SJSA1 (cell line): Measurements from ENCODE around the gene LGALS9. TPM values are rescaled to one million over a fixed set of nuclear protein-coding genes. Genes with fewer than 3 reads are reported as not detected.

Experiments used
- DNase-seq, 2 experiments: peaks; one replicate each; pipeline ENCODE4 v3.0.0-alpha.2; 2015 to 2020; ENCODE audit warnings: low spot score in 2 of 2, low read depth in 1 of 2
- H3K27ac ChIP-seq: fragments of 250-450 bp; sonication (Bioruptor Pico); 2 replicates; pipeline ENCODE4 v1.5.1; 2020; ENCODE audit warnings: mild to moderate bottlenecking, moderate library complexity
- H3K27me3 ChIP-seq: fragments of 250-450 bp; sonication (Bioruptor Pico); replicated peaks from 2 replicates; pipeline ENCODE4 v1.5.1; 2020; ENCODE audit warnings: mild to moderate bottlenecking, moderate library complexity
- H3K36me3 ChIP-seq: fragments of 250-450 bp; sonication (Bioruptor Pico); 2 replicates; pipeline ENCODE4 v1.5.1; 2020; ENCODE audit warnings: mild to moderate bottlenecking
- H3K4me1 ChIP-seq: fragments of 250-450 bp; sonication (Bioruptor Pico); replicated peaks from 2 replicates; pipeline ENCODE4 v1.6.1; 2021; ENCODE audit warnings: mild to moderate bottlenecking
- H3K4me3 ChIP-seq: fragments of 250-450 bp; sonication (Bioruptor Pico); 2 replicates; pipeline ENCODE4 v1.5.1; 2020; ENCODE audit warnings: mild to moderate bottlenecking
- H3K9me3 ChIP-seq: fragments of 250-450 bp; sonication (Bioruptor Pico); replicated peaks from 2 replicates; pipeline ENCODE4 v1.5.1; 2020; ENCODE audit warnings: mild to moderate bottlenecking
- total RNA-seq: library from RNA; depleted of rRNA; stranded (reverse); fragments of >200 nt; shearing (Covaris generic); gene quantifications from 2 replicates; pipeline ENCODE4 v1.2.3, GENCODE V29; 2014

LGALS9 gene
- total RNA-seq, 1 experiment from 2014 or later, result 0.50 TPM

DNA sequence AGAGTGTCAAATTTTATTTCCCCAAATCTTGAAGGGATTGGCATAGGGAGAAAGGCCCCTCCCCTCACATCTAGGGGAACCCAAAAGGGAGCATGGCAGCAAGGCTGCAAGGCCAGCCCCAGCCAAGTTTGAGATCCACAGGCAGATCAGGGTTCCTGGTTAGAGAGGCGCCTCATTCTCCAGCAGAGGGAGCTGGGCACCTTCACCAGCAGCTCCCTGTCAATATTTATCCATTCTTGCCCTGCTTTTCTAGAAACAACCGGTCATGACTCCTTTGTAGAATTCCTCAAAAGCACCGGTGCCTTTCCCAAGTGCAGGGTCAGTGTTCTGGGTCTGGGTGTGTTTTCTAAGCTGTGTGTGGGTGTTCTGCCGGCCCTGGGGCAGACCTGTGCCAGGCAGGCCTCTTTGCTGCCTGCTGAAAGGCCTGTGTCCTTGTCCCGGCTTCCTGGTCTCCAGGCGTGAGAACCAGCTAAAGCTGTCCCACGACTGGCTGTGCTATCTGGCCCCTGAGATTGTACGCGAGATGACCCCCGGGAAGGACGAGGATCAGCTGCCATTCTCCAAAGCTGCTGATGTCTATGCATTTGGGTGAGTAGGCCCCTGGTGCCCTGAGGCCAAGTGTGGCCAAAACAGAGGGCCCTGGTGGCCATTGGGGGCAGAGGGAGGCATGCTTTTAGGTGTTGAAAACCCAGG lies 21.2 kb upstream of the LGALS9 start:
- no peaks in the 10 kb centered on the region for H3K4me1 ChIP-seq
- H3K27me3 ChIP-seq, result no peaks in the 10 kb centered on the region
- no peak for DNase-seq
- H3K4me3 ChIP-seq, result no peak overlapping the region
- H3K27ac ChIP-seq, result no peak overlapping the region
- peaks cover 25% of the 10 kb centered on the region for H3K36me3 ChIP-seq
- H3K9me3 ChIP-seq, result no peaks in the 10 kb centered on the region

DNA sequence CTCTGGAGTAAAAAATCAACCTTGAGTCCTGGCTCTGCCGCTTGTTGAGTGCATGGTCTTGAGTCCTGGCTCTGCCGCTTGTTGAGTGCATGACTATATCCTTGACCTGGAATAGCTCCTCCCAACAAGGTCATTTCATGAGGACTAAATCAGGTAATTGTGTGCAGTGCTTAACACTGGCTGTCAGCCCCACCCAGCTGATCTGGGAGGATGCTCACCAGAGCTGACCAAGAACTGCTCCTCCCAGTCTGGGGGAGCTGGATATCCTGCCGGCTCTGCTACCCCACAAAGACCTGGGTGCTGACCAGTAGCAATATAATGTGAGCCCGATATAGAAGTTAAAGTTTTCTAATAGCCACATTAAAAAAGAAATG lies 20.7 kb upstream of the LGALS9 start:
- no peaks in the 10 kb centered on the region for H3K9me3 ChIP-seq
- H3K27me3 ChIP-seq, result no peaks in the 10 kb centered on the region
- H3K36me3 ChIP-seq, result peaks cover 19% of the 10 kb centered on the region
- no peak overlapping the region for H3K27ac ChIP-seq
- H3K4me3 ChIP-seq, result no peak overlapping the region
- H3K4me1 ChIP-seq, result no peaks in the 10 kb centered on the region
- no peak for DNase-seq

DNA sequence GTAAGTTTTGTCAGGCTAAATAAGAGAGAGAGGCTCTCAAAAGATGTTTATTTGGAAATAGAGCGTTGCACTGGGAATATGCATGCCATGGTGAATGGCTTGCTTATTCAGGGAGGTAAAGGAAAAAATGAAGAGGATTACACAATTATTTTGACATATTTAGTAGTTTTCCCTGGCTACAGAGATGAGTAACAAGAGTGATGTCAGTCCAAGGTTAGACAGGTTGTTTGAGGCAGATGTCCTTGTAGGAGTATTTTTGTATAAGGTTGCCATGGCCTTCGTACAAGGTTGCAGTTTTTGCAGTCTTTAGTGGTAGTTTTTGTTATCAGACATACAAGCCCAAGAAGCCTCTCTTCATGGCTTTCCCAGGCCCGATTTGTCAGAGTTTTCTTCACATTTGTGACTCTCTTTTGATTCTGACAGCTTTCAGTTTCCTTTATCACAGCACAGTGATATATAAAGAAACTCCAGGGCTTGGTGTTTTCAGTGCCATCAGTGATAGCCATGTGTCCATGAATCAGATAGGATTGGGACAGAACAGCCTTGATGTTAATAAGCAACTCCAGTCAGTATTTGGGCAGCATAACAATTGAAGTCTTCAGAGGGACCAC lies 18.7 kb upstream of the LGALS9 start:
- Histone ChIP-seq H3K4me1 (no peaks in the 10 kb centered on the region), H3K9me3 (no peaks in the 10 kb centered on the region), H3K36me3 (peaks cover 10% of the 10 kb centered on the region; the same call in 1 of the 2 replicates), H3K27me3 (no peaks in the 10 kb centered on the region), H3K27ac (no peak overlapping the region), H3K4me3 (no peak overlapping the region)
- no peak for DNase-seq

DNA sequence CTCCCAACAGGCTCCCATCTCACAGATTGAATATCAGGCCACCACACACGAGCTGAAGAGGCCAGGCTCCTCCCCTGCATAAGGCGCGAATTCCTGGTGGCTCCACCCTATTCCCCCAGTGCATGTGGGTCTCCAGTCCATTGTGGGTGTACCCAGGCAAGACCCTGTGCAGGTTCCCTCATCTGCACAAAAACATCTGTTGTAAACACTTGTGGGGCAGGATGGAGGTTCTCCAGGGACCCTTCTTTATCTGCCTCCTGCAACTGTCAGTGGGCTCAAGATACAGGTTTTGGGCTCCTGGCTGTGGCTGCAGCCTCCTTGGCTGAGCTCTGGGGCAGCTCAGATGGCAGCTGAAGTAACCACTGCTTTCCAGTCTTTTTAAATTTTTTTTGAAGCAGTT lies 17.6 kb upstream of the LGALS9 start:
- H3K9me3 ChIP-seq, result no peaks in the 10 kb centered on the region
- no peaks in the 10 kb centered on the region for H3K27me3 ChIP-seq
- no peak for DNase-seq
- no peak overlapping the region for H3K4me3 ChIP-seq
- no peak overlapping the region for H3K27ac ChIP-seq
- peaks cover 14% of the 10 kb centered on the region; the same call in 1 of the 2 replicates for H3K36me3 ChIP-seq
- H3K4me1 ChIP-seq, result no peaks in the 10 kb centered on the region

DNA sequence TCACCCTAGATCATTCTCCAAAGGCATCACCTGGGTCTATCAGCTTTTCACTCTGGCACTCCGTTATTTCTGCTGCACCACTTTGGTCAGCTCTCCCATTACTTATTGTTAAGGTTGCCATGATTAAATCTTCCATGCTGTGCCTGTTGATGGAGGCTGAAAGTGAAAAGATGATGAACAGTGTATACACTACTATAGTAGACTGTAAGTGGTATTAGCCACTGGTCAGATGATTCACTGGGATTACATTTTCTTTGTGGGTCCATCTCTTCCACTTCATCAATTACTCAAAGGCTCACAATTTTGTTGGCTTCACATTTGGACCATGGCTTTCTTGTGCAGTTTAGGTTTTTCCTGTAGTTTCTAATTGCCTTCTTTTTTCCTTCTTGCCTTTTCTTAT lies 15.9 kb upstream of the LGALS9 start:
- Histone ChIP-seq H3K27ac (no peak overlapping the region), H3K4me1 (no peaks in the 10 kb centered on the region), H3K36me3 (0 out of 2 replicates have a peak, but pooled peaks cover 5% of the 10 kb centered on the region), H3K27me3 (no peaks in the 10 kb centered on the region), H3K9me3 (no peaks in the 10 kb centered on the region), H3K4me3 (no peak overlapping the region)
- DNase-seq, result no peak

DNA sequence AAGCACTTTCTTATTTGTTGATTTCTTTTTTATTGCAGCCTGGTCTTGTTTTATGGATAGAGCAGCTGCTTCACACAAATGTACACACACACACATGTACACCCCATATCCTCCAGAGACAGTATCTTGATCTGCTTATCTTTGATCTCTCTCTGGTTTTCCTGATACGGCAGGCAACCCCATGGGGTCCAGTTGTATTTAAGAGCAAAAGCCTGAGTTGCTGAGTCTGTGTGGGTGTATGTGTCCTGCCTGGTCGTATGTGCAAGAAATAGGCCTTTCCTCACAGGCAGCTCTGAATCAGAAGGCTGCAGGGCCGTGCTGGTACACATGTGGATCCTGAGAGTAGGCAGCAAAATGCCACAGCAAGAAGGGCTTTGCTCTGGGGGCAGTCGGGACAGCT lies 14.6 kb upstream of the LGALS9 start:
- Histone ChIP-seq H3K27me3 (no peaks in the 10 kb centered on the region), H3K36me3 (0 out of 2 replicates have a peak, but pooled peaks cover 5% of the 10 kb centered on the region), H3K4me1 (no peaks in the 10 kb centered on the region), H3K27ac (no peak overlapping the region), H3K9me3 (no peaks in the 10 kb centered on the region), H3K4me3 (no peak overlapping the region)
- DNase-seq, result no peak

DNA sequence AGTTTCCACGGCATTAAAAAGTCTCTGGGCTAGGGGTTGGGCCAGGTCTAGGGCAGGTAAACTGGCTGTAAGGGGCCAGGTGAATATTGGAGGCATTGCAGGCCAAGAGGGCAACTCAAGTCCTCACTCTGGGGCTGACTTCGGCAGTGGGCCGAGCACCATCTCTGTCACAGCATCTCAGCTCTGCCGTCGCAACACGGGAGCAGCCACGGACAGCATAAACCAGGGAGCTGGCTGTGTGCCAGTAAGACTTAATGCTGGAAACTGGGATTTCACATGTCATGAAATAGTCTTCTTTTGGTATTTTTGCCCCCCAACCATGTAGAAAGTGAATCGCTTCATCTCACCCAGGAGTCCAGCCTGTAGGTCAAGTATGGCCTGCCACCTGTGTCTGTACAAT lies 12.6 kb upstream of the LGALS9 start:
- DNase-seq, result no peak
- H3K4me1 ChIP-seq, result no peaks in the 10 kb centered on the region

DNA sequence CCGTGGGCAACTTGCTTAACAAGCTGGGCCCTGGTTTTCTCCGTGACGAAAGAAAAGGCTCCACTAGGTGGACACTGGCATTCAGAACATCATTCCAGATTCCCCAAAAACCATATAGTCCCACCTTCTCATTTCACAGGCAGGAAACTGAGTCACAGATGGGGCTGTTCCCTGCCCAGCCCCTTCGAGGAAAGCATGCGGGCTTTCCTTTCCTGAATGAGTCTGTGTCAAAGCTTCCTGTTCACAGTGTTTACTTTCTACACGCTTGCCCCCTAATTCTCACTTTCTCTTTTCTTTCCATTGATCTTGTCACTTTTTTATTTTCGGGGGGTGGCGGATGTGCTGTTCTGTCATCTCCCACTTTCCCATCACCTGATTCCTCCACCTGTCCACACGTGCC lies 10.3 kb upstream of the LGALS9 start:
- DNase-seq, result no peak
- H3K4me3 ChIP-seq, result no peak overlapping the region
- H3K36me3 ChIP-seq, result peaks cover 11% of the 10 kb centered on the region; the same call in 1 of the 2 replicates
- no peaks in the 10 kb centered on the region for H3K9me3 ChIP-seq
- H3K27me3 ChIP-seq, result no peaks in the 10 kb centered on the region
- H3K27ac ChIP-seq, result no peak overlapping the region
- no peaks in the 10 kb centered on the region for H3K4me1 ChIP-seq

More for the DNA sequence above, 12.6 kb upstream of the LGALS9 start:
- no peaks in the 10 kb centered on the region for H3K27me3 ChIP-seq
- no peak overlapping the region for H3K4me3 ChIP-seq
- peaks cover 9% of the 10 kb centered on the region; the same call in 1 of the 2 replicates for H3K36me3 ChIP-seq
- H3K9me3 ChIP-seq, result no peaks in the 10 kb centered on the region
- H3K27ac ChIP-seq, result no peak overlapping the region

DNA sequence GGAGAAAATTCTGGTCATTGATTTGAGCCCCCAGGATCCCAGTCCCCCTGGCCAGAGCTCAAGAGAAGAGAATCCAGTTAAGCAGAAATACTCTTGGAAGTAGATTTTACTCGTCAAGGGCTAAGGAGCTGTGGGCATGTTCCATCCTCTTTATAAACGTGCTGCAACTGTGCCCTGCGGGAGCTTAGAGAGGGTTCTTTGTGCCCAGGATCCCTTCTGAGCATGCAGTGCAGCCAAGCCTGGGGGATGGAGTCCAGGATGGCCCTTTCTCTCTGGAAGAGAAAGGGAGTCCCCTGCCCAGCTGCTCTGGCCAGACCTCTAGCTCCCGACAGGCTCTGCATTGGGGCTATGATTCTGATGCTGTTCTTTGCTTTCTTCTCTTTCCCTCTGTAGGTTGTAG lies 9.5 kb upstream of the LGALS9 start:
- H3K9me3 ChIP-seq, result no peaks in the 10 kb centered on the region
- no peak overlapping the region for H3K4me3 ChIP-seq
- no peaks in the 10 kb centered on the region for H3K27me3 ChIP-seq
- peaks cover 11% of the 10 kb centered on the region; the same call in 1 of the 2 replicates for H3K36me3 ChIP-seq
- H3K27ac ChIP-seq, result no peak overlapping the region
- no peak for DNase-seq
- H3K4me1 ChIP-seq, result no peaks in the 10 kb centered on the region

DNA sequence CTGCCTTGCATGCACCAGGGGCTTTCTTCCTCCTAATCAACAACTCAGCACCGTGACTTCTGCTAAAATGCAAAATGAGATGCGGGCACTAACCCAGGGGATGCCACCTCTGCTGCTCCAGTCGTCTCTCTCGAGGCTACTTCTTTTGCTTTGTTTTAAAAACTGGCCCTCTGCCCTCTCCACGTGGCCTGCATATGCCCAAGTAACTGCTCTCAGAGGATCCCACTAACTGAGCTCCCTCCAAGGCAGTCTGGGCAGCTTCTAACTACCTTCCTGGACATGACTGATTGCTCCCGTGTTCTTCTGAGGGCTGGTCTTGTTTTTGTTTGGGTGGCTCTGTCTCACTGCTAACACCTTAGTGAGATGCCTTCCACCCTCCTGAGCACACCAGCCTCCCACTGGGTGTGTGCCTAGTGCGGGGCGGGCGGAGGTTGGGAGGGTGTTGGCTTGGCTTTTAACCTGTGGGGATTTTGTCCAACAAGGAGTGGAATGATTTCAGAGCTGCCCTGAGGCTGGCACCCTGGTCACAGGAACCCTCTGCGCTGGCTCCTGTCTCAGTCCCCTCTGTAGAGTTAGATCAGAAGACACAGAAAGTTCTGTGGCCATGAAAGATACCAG lies 8.9 kb upstream of the LGALS9 start:
- Histone ChIP-seq H3K9me3 (no peaks in the 10 kb centered on the region), H3K27me3 (no peaks in the 10 kb centered on the region), H3K4me1 (no peaks in the 10 kb centered on the region), H3K27ac (no peak overlapping the region), H3K36me3 (peaks cover 11% of the 10 kb centered on the region; the same call in 1 of the 2 replicates), H3K4me3 (no peak overlapping the region)
- no peak for DNase-seq

DNA sequence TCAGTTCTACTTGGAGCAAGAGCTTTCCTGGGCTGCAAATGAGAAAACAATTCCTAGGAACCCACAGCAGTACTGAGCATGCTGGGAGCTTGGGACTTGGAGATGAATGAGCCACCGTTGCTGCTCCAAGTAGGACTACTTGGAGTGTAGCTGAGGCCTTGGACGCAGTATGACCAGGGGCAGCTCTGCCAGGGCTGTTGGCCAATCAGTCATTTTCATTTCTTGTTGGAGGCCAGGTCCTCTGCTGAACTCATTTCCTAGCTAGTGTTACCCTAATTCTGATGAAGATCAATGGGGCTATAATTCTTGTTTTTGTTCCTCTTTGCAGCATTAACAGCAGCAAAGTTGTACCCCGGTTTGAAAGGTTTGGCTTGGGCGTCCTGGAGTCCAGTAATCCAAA lies 8.0 kb upstream of the LGALS9 start:
- no peak overlapping the region for H3K4me3 ChIP-seq
- H3K9me3 ChIP-seq, result no peaks in the 10 kb centered on the region
- H3K4me1 ChIP-seq, result no peaks in the 10 kb centered on the region
- no peak for DNase-seq
- H3K27ac ChIP-seq, result no peak overlapping the region
- H3K36me3 ChIP-seq, result peaks cover 6% of the 10 kb centered on the region; the same call in 1 of the 2 replicates
- no peaks in the 10 kb centered on the region for H3K27me3 ChIP-seq

DNA sequence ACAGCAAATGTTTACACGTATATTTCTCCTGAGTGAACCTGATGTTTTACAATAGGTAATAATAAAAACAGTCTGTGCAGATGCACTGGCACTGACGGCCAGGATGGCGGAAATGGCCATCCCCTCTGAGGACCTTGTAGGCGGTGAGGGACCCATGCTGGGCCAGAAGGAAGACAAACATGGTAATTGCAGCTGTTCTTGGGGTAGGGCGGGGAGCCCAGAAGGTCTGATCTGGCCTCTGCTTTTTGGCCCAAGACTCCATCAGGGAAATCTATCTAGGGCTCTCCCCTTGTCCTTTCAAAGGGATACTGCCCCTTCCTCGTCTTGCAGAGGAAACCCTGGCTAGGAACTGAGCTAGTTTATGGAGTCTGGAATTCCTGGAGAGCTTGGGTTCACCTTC lies 7.4 kb upstream of the LGALS9 start:
- H3K4me1 ChIP-seq, result no peaks in the 10 kb centered on the region
- no peak overlapping the region for H3K4me3 ChIP-seq
- H3K9me3 ChIP-seq, result no peaks in the 10 kb centered on the region
- H3K27ac ChIP-seq, result no peak overlapping the region
- DNase-seq, result no peak
- peaks cover 6% of the 10 kb centered on the region; the same call in 1 of the 2 replicates for H3K36me3 ChIP-seq
- H3K27me3 ChIP-seq, result no peaks in the 10 kb centered on the region

DNA sequence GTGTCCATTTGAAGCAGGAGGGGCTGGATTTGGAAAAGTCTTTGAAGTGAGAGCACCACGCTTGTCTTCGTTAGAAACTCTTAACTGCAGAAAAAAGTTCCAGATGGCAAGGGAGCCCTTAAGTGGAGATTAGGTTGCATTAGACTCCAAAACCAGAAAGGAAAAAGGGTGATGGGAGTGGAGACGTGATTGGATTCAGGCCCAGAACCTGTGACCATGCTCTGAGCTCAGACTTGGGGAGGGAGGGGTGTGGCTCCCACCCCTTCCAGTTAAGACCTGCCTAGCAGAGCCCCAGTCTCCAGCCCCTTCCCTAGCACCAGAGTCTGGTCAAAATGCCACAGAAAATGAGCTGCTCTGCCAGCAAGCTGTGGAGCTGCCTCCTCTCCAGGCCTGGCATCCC lies 6.4 kb upstream of the LGALS9 start:
- Histone ChIP-seq H3K27ac (no peak overlapping the region), H3K27me3 (no peaks in the 10 kb centered on the region), H3K4me3 (no peak overlapping the region), H3K4me1 (no peaks in the 10 kb centered on the region), H3K9me3 (no peaks in the 10 kb centered on the region), H3K36me3 (peaks cover 6% of the 10 kb centered on the region; the same call in 1 of the 2 replicates)
- DNase-seq, result no peak

DNA sequence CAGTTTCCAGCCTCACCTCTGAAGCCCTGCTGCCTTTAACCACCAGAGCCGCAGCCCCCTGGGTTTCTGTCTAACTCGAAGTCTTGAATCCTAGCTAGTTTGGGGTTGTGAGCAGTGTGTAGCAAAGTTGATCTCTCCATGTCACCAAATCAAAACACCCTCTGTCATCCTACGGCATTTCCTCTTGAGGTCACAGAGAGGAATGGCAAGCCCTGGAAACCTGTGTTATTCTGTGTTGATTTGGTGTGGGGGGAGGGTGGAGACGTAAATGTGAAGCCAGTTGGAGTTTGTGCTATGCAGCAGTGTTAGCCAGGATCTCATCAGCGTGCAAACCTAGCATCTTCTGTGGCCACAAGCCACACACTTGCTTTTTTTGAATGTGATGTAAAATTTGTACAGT lies 5.1 kb upstream of the LGALS9 start:
- DNase-seq, result no peak
- H3K4me1 ChIP-seq, result no peaks in the 10 kb centered on the region
- H3K4me3 ChIP-seq, result no peak overlapping the region
- H3K27me3 ChIP-seq, result no peaks in the 10 kb centered on the region
- H3K9me3 ChIP-seq, result no peaks in the 10 kb centered on the region
- H3K36me3 ChIP-seq, result peaks cover 6% of the 10 kb centered on the region; the same call in 1 of the 2 replicates
- no peak overlapping the region for H3K27ac ChIP-seq
